ENCODE results near the gene CCDC50.

CCDC50 gene

DNA sequence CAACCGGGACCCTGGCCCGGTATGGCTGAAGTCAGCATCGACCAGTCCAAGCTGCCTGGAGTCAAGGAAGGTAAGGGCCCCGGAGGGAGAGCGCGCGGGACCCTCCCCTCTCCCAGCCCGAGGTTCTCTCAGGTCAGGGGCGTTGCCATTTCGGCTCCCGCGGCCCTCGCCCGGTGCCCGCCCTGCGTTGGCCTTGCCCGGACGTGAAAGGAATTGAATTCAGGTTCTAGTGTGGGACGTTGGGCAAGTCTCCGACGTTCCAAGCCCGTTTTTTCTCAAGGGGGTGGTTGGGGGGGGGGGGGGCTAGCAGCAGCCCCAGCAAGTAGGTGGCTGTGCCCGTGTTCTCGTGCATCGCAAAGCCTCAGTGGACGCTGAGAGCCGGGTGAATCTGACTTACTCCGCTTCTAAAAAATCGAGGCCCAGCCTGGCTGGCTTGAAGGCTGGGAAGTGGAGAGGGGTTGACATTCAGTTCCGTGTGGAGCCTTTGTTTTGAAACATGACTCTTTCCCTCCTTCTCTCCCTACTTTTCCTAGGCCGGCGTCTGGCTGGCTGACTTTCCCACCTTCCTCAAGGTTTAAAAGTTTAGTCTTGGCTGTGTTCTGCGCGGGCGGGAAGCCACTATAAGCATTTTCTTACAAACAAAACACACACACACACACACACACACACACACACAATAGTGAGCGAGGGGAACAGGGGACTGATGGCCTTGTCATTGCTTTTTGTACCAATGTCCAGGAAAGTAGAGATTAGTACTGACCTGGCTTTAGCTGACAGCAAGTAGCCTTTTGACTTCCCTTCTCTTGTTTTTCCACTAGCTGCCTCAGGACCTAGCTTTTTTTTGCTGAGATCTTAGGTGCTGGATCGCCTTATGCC, 698 bp downstream of the CCDC50 start, which contains the start of gene UTS2B:
Gene UTS2B, minus strand, starts transcription at position 873 of the 876 bp plus-strand sequence. CDS start 48,337 bp downstream, outside the sequence.
- H3K27ac ChIP-seq (replicated peaks): peak within 1 kb of the TSS; percentile 62
- DNase-seq (ENCODE audit: low read depth in 1 of 2, low spot score in 1 of 2): peak in 1 of 2 experiments; percentile 27
- H3K27me3 ChIP-seq (ENCODE audit: insufficient read depth, poor library complexity, severe bottlenecking): no peaks in the 10 kb centered on the region
- peak within 1 kb of the TSS; percentile 65 for H3K4me3 ChIP-seq (replicated peaks; ENCODE audit: insufficient read depth, low read length)
- TF ChIP-seq, protein P1, sequence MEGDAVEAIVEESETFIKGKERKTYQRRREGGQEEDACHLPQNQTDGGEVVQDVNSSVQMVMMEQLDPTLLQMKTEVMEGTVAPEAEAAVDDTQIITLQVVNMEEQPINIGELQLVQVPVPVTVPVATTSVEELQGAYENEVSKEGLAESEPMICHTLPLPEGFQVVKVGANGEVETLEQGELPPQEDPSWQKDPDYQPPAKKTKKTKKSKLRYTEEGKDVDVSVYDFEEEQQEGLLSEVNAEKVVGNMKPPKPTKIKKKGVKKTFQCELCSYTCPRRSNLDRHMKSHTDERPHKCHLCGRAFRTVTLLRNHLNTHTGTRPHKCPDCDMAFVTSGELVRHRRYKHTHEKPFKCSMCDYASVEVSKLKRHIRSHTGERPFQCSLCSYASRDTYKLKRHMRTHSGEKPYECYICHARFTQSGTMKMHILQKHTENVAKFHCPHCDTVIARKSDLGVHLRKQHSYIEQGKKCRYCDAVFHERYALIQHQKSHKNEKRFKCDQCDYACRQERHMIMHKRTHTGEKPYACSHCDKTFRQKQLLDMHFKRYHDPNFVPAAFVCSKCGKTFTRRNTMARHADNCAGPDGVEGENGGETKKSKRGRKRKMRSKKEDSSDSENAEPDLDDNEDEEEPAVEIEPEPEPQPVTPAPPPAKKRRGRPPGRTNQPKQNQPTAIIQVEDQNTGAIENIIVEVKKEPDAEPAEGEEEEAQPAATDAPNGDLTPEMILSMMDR (IDR thresholded peaks at IDR 0.05; ENCODE audit: insufficient read depth, low read length): no peak
- TF ChIP-seq POLR2AphosphoS5 (IDR thresholded peaks at IDR 0.05; ENCODE audit: low read depth): no peak
- no peak for TF ChIP-seq GABPA (IDR thresholded peaks at IDR 0.05; ENCODE audit: low read depth)
- TF ChIP-seq SPI1 (IDR thresholded peaks at IDR 0.05; ENCODE audit: borderline replicate concordance, low read depth): no peak
- TF ChIP-seq, protein P2, sequence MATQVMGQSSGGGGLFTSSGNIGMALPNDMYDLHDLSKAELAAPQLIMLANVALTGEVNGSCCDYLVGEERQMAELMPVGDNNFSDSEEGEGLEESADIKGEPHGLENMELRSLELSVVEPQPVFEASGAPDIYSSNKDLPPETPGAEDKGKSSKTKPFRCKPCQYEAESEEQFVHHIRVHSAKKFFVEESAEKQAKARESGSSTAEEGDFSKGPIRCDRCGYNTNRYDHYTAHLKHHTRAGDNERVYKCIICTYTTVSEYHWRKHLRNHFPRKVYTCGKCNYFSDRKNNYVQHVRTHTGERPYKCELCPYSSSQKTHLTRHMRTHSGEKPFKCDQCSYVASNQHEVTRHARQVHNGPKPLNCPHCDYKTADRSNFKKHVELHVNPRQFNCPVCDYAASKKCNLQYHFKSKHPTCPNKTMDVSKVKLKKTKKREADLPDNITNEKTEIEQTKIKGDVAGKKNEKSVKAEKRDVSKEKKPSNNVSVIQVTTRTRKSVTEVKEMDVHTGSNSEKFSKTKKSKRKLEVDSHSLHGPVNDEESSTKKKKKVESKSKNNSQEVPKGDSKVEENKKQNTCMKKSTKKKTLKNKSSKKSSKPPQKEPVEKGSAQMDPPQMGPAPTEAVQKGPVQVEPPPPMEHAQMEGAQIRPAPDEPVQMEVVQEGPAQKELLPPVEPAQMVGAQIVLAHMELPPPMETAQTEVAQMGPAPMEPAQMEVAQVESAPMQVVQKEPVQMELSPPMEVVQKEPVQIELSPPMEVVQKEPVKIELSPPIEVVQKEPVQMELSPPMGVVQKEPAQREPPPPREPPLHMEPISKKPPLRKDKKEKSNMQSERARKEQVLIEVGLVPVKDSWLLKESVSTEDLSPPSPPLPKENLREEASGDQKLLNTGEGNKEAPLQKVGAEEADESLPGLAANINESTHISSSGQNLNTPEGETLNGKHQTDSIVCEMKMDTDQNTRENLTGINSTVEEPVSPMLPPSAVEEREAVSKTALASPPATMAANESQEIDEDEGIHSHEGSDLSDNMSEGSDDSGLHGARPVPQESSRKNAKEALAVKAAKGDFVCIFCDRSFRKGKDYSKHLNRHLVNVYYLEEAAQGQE (IDR thresholded peaks at IDR 0.05; ENCODE audit: insufficient replicate concordance, low read depth): no peak

DNA sequence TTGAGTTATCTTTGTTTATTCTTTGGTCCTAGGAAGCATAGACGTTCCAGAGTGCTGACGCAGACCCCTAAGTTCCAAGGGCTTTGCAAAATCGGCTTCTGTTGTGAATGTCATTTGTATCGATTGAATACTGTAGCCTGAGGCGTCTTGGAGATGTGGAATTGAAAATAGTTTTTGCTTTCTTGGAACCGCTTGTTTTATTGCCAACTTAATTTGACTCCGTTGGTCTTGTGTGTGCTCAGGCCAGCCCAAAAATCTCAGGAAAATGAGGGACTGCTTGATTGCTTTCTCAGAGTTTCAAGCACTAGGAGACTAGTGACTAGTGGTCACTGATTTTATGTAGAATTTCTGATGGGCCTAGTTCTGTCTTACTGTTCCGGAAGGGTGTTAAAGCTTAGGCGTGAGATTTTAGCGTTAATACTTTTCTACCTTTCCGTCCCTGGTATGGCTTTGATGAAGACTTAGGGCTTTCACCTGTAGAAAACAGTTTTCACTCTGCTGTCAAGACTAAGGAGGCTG, 1.4 kb downstream of the CCDC50 start:
- Histone ChIP-seq H3K27me3 (ENCODE audit: insufficient read depth, poor library complexity, severe bottlenecking) (no peaks in the 10 kb centered on the region), H3K27ac (replicated peaks) (no peak overlapping the region), H3K4me3 (replicated peaks; ENCODE audit: insufficient read depth, low read length) (peak overlapping the region; percentile 65)
- no peak for DNase-seq (ENCODE audit: low read depth in 1 of 2, low spot score in 1 of 2)
- TF ChIP-seq, protein P2 (IDR thresholded peaks at IDR 0.05; ENCODE audit: insufficient replicate concordance, low read depth): no peak
- TF ChIP-seq GABPA (IDR thresholded peaks at IDR 0.05; ENCODE audit: low read depth): no peak
- TF ChIP-seq POLR2AphosphoS5 (IDR thresholded peaks at IDR 0.05; ENCODE audit: low read depth): no peak
- TF ChIP-seq, protein P1 (IDR thresholded peaks at IDR 0.05; ENCODE audit: insufficient read depth, low read length): no peak
- TF ChIP-seq SPI1 (IDR thresholded peaks at IDR 0.05; ENCODE audit: borderline replicate concordance, low read depth): no peak

DNA sequence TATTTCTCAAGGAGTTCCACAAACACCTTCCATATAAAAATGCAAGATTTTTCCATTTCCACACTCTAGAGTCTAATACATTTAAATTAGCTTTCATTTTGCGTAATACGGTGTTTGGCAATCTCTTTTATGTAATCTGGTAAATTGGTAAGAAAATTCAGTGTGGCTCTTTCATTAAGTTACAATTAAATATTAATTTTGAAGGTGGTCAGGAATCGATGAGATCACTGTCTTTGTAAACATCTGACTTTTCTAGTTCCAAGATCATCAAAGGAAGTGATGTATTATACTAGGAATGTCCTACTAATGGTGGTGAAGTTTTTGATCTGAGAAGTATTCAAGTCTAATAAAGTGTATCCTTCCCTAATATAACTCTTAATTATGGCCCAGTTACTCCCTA, 2.2 kb downstream of the CCDC50 start:
- Histone ChIP-seq H3K27ac (replicated peaks) (no peak overlapping the region), H3K4me3 (replicated peaks; ENCODE audit: insufficient read depth, low read length) (no peak overlapping the region), H3K27me3 (ENCODE audit: insufficient read depth, poor library complexity, severe bottlenecking) (no peaks in the 10 kb centered on the region)
- no peak for TF ChIP-seq POLR2AphosphoS5 (IDR thresholded peaks at IDR 0.05; ENCODE audit: low read depth)
- TF ChIP-seq, protein P2 (IDR thresholded peaks at IDR 0.05; ENCODE audit: insufficient replicate concordance, low read depth): no peak
- no peak for DNase-seq (ENCODE audit: low read depth in 1 of 2, low spot score in 1 of 2)
